Fibroblast of pulmonary artery (primary cell): Measurements from ENCODE around the gene AUTS2.

ENCODE experiments used
- DNase-seq: peaks from one replicate; pipeline ENCODE4 v3.0.0-alpha.2; 2010; ENCODE audit warnings: low read depth
- H3K4me3 ChIP-seq: replicated peaks from 2 replicates; pipeline ENCODE4 v1.5.1; 2011; ENCODE audit warnings: low read depth, mild to moderate bottlenecking, control low read depth, low read length, moderate library complexity
- TF ChIP-seq, protein P1 (sequence below): IDR thresholded peaks from 2 replicates; pipeline ENCODE4 v1.5.1; 2011; ENCODE audit warnings: mild to moderate bottlenecking, control low read depth, low read length, inconsistent platforms; ENCODE audit errors: missing control alignments

The AUTS2 gene

DNA sequence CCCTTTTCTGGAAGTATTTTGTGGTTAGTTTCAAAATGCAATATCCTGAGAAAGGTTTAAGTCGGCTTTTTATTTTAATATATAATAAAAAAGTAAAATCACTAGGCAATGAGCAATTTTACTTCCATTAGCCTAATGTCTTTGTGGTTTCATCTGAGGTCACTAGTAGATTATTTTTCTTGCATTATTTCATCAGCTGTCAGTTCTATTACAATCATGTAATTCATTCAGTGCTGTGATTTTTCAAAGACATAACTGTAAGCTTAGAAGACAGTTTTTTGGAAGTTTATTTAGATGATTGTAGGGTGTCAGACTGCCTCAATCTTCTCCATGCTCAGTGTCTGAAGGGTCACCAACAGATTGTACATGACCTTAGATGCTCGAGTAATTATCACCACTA is 965.7 kb downstream of the AUTS2 start:
- TF ChIP-seq, protein P1, sequence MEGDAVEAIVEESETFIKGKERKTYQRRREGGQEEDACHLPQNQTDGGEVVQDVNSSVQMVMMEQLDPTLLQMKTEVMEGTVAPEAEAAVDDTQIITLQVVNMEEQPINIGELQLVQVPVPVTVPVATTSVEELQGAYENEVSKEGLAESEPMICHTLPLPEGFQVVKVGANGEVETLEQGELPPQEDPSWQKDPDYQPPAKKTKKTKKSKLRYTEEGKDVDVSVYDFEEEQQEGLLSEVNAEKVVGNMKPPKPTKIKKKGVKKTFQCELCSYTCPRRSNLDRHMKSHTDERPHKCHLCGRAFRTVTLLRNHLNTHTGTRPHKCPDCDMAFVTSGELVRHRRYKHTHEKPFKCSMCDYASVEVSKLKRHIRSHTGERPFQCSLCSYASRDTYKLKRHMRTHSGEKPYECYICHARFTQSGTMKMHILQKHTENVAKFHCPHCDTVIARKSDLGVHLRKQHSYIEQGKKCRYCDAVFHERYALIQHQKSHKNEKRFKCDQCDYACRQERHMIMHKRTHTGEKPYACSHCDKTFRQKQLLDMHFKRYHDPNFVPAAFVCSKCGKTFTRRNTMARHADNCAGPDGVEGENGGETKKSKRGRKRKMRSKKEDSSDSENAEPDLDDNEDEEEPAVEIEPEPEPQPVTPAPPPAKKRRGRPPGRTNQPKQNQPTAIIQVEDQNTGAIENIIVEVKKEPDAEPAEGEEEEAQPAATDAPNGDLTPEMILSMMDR: no peak

DNA sequence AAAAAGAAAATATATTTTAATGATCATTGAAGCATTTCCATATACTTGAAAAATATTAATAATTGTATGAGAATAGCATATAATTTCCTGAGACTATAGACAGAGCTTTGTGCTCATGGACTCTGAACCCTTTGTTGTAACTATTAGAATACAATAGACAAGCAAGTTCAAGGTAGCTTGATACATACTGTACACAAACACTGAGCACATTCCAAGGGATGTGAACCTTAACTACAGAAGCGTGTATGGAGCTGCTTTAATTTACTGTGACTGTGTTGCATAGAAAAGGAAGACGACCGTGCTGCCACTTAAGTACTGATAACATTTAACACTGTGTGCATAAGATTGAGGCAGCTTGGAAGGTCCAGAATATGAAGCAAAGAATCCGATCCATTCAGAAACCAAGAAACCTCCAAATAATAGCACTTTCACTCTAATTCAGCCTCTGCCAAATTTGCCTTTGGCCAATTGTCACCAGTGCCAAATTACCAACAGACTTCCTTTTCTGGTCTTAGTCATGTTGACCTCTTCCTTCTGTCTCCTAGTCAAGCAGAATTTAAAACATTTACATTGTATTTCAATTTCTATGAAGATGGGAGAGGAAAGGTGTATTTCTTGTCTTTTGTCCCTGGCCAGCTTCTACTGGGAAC is 967.6 kb downstream of the AUTS2 start:
- DNase-seq: no peak
- TF ChIP-seq, protein P1: no peak

More for the DNA sequence above, 965.7 kb downstream of the AUTS2 start:
- no peak for DNase-seq
- H3K4me3 ChIP-seq: no peak overlapping the region

DNA sequence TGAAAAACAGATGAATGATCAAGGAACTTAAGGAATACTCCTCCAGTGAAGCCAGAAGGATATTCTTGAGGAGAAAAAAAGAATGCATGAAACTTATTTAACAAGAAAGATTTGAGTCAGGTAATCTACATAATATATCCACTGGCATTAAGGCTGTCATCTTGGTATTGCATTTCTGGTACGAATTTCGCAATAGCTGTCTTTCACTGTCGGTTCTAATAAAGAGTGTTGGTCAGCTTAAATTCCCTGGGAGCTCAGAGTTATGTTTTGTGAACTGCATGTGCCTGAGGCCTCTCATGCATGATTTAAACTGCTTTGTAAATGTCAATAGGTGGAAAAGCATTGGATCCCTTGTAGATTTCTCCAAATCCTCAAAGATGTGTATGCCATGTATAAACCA is 968.4 kb downstream of the AUTS2 start:
- TF ChIP-seq, protein P1: no peak
- no peak overlapping the region for H3K4me3 ChIP-seq
- no peak for DNase-seq

More for the DNA sequence above, 967.6 kb downstream of the AUTS2 start:
- H3K4me3 ChIP-seq: no peak overlapping the region

- no peak for DNase-seq
- H3K4me3 ChIP-seq: no peak overlapping the region
- TF ChIP-seq, protein P1: no peak
Observed at GRCh38 chr7:70568674-70569334, 970.5 kb downstream of the AUTS2 start.

GRCh38 chr7:70569335-70569819 is 971.1 kb downstream of the AUTS2 start:
- TF ChIP-seq, protein P1: no peak
- H3K4me3 ChIP-seq: no peak overlapping the region
- DNase-seq: no peak

DNA sequence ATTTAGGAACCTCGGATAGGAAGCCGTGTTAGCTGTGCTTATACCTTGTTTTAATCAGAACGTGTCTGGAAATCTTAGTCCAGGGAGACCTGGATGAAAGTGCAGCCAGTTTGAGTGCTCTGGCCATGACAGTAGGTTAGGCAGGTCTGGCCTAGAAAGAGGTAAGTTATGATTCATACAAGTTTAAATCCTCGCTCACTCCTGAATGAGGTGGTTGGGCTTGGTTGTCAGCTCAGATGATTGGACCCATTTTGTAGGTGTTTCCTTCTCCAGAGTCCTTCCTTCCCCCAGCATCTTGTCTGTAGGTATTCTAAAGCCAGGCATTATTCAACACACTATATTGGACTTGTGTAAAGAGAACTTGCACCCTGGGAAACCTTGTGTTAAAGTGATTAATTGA is 971.8 kb downstream of the AUTS2 start:
- TF ChIP-seq, protein P1: no peak
- no peak for DNase-seq
- no peak overlapping the region for H3K4me3 ChIP-seq
